PC-9 (cell line): Measurements from ENCODE around the gene ABCA1. TPM values are rescaled to one million over a fixed set of nuclear protein-coding genes. Genes with fewer than 3 reads are reported as not detected.

Source experiments
- BruUV-seq: library from RNA; stranded (reverse); fragments of 400-500 nt; replicated peaks from 2 replicates; lab custom pipeline; 2021; lab: Mats Ljungman, UMichigan
- CTCF ChIA-PET: fragments of 300-600 bp; sonication (Branson Sonifier 250); formaldehyde crosslinking; loops from one replicate; lab custom pipeline; 2022; ENCODE audit warnings: antibody characterized with exemption; lab: Charles Lee
- POLR2A ChIA-PET: fragments of 300-600 bp; sonication (Branson Sonifier 250); formaldehyde crosslinking; loops from one replicate; lab custom pipeline; 2022; ENCODE audit warnings: antibody characterized with exemption; ENCODE audit not compliant: unreplicated experiment; lab: Charles Lee
- DNase-seq, 2 experiments: peaks; one replicate each; pipeline versions ENCODE4 v3.0.0 to v3.0.0-alpha.2; 2015 to 2022; ENCODE audit warnings: mixed read lengths in 1 of 2
- H2AFZ ChIP-seq: fragments of 200-600 bp; sonication (generic); 2 replicates; pipeline ENCODE4 v1.8.1; 2017; ENCODE audit warnings: antibody characterized with exemption
- H3F3A ChIP-seq: fragments of 200-600 bp; sonication (generic); 2 replicates; pipeline ENCODE4 v1.8.1; 2017; ENCODE audit warnings: antibody characterized with exemption, mild to moderate bottlenecking, low read depth; ENCODE audit not compliant: insufficient read depth
- H3K27ac ChIP-seq: fragments of 200-600 bp; sonication (generic); 2 replicates; pipeline ENCODE4 v1.6.1; 2016; ENCODE audit warnings: mixed run types
- H3K27me3 ChIP-seq: fragments of 200-600 bp; sonication (generic); 2 replicates; pipeline ENCODE4 v1.6.1; 2016; ENCODE audit warnings: low read depth, mixed run types; ENCODE audit not compliant: insufficient read depth
- H3K36me3 ChIP-seq: fragments of 200-600 bp; sonication (generic); 2 replicates; pipeline ENCODE4 v1.6.1; 2016; ENCODE audit warnings: low read depth, mixed run types
- H3K4me1 ChIP-seq: fragments of 200-600 bp; sonication (generic); replicated peaks from 2 replicates; pipeline ENCODE4 v1.6.1; 2016; ENCODE audit warnings: mixed run types; ENCODE audit not compliant: insufficient read depth
- H3K4me2 ChIP-seq: fragments of 200-600 bp; sonication (generic); 2 replicates; pipeline ENCODE4 v1.6.1; 2017; ENCODE audit warnings: mixed run types
- H3K4me3 ChIP-seq: fragments of 200-600 bp; sonication (generic); 2 replicates; pipeline ENCODE4 v1.6.1; 2016; ENCODE audit warnings: mixed run types
- H3K79me2 ChIP-seq: fragments of 200-600 bp; sonication (generic); 2 replicates; pipeline ENCODE4 v1.6.1; 2017; ENCODE audit warnings: low read depth, mixed run types
- H3K9me2 ChIP-seq: fragments of 200-600 bp; sonication (generic); 2 replicates; pipeline ENCODE4 v1.8.1; 2017; ENCODE audit warnings: mild to moderate bottlenecking; ENCODE audit not compliant: insufficient read depth
- H3K9me3 ChIP-seq: fragments of 200-600 bp; sonication (generic); 2 replicates; pipeline ENCODE4 v1.8.1; 2016; ENCODE audit warnings: low read depth; ENCODE audit not compliant: insufficient read depth
- H4K20me1 ChIP-seq: fragments of 200-600 bp; sonication (generic); 2 replicates; pipeline ENCODE4 v1.8.1; 2017; ENCODE audit not compliant: insufficient read depth
- EZH2 ChIP-seq: fragments of 200-600 bp; sonication (generic); IDR thresholded peaks from 2 replicates; pipeline ENCODE4 v1.8.0; 2017; ENCODE audit warnings: antibody characterized with exemption, low read depth
- intact Hi-C: fragments of 100-400 bp; cut with micrococcal nuclease; formaldehyde crosslinking; loops from one replicate; pipeline ENCODE4 v1.10.0; 2022; ENCODE audit not compliant: unreplicated experiment
- total RNA-seq: library from RNA; stranded (reverse); gene quantifications from 2 replicates; pipeline ENCODE4 v1.2.3, GENCODE V29; 2021
- TF ChIP-seq, protein P1 (sequence below): fragments of 200-600 bp; sonication (generic); conservative IDR thresholded peaks from 2 replicates; pipeline ENCODE4 v1.6.1; 2017; ENCODE audit warnings: mixed run types, antibody characterized with exemption, mild to moderate bottlenecking, moderate library complexity

ABCA1 gene
- total RNA-seq, 1 experiment from 2014 or later = 38.3 TPM

DNA sequence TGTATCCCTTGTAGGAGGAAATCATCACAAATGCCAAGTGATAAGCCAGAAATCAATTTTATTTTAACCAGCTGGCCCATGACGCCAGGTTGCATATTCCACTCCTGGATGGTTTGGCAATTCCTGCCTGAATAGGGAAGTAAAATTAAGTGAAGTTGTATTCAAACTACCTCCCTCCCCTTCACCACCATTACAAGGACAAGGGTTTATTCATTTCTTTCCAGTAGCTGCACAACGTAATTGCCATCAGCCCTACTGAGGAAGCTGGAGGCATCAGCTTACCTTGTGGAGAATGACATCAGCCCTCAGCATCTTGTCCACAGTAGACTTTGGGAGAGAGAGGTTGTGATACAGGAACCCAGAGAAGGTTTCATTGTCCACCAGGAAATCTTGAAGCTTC lies 66.6 kb downstream of the ABCA1 start:
- H3K79me2 ChIP-seq = peaks cover 7% of the 10 kb centered on the region; the same call in 1 of the 2 replicates
- POLR2A ChIA-PET = no interaction called here
- H3K27ac ChIP-seq = no peak overlapping the region
- peaks cover 50% of the 10 kb centered on the region for H3K4me1 ChIP-seq
- H3K4me3 ChIP-seq = no peak overlapping the region
- no peak overlapping the region for H3K4me2 ChIP-seq
- no peaks in the 10 kb centered on the region for H3K9me2 ChIP-seq
- H3K27me3 ChIP-seq = no peaks in the 10 kb centered on the region
- no peaks in the 10 kb centered on the region for H4K20me1 ChIP-seq
- CTCF ChIA-PET = interaction anchor here (0.6 to 0.7 kb wide), 2 partner anchors 45 to 170 kb away, joined by 3 read pairs; no protein-coding TSS in a partner anchor
- H3K9me3 ChIP-seq = no peaks in the 10 kb centered on the region
- peaks cover 28% of the 10 kb centered on the region; the same call in 1 of the 2 replicates for H3K36me3 ChIP-seq
- TF ChIP-seq, protein P1, sequence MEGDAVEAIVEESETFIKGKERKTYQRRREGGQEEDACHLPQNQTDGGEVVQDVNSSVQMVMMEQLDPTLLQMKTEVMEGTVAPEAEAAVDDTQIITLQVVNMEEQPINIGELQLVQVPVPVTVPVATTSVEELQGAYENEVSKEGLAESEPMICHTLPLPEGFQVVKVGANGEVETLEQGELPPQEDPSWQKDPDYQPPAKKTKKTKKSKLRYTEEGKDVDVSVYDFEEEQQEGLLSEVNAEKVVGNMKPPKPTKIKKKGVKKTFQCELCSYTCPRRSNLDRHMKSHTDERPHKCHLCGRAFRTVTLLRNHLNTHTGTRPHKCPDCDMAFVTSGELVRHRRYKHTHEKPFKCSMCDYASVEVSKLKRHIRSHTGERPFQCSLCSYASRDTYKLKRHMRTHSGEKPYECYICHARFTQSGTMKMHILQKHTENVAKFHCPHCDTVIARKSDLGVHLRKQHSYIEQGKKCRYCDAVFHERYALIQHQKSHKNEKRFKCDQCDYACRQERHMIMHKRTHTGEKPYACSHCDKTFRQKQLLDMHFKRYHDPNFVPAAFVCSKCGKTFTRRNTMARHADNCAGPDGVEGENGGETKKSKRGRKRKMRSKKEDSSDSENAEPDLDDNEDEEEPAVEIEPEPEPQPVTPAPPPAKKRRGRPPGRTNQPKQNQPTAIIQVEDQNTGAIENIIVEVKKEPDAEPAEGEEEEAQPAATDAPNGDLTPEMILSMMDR = no peak
- no peak for TF ChIP-seq EZH2
- H3F3A ChIP-seq = peaks cover 37% of the 10 kb centered on the region
- BruUV-seq = no TSS peak
- H2AFZ ChIP-seq = no peak overlapping the region
- intact Hi-C loops = loop anchor here (5.0 to 10.0 kb wide), 2 partner anchors 113 to 201 kb away; no protein-coding TSS in a partner anchor
- no peak for DNase-seq

DNA sequence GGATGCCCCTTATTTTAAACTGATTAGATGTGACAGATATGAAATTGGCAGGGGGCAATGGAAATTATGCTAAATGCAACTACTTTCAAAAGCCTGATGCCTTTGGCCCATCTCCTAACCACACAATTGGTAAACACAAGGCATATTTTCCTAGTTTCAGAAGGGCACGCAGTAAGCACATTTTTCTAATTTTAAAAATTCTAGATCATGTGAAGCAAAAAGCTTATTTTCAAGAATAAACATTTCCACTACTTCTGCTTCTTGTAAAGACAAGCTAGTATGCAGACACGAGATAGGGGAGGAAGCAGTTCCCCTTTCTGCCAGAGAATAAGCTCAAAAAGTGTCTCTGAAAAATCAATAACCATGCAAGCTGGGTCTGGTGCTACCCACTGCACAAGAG lies 67.7 kb downstream of the ABCA1 start:
- Histone ChIP-seq H4K20me1 (no peaks in the 10 kb centered on the region), H3K36me3 (peaks cover 31% of the 10 kb centered on the region), H3K27me3 (no peaks in the 10 kb centered on the region), H3K9me2 (no peaks in the 10 kb centered on the region), H3K4me2 (no peak overlapping the region), H3K9me3 (no peaks in the 10 kb centered on the region), H3K79me2 (peaks cover 7% of the 10 kb centered on the region), H3F3A (peaks cover 48% of the 10 kb centered on the region), H2AFZ (no peak overlapping the region), H3K4me1 (peaks cover 57% of the 10 kb centered on the region), H3K4me3 (no peak overlapping the region), H3K27ac (no peak overlapping the region)
- DNase-seq = no peak
- BruUV-seq = no TSS peak
- intact Hi-C loops = loop anchor here (5.0 to 10.0 kb wide), 2 partner anchors 115 to 202 kb away; no protein-coding TSS in a partner anchor
- ChIA-PET POLR2A (interaction anchor here (0.7 kb wide), 1 partner anchor 402 kb away, joined by 8 read pairs; no protein-coding TSS in a partner anchor), CTCF (interaction anchor here (0.7 kb wide), 1 partner anchor 830 kb away, joined by 10 read pairs; no protein-coding TSS in a partner anchor)
- no peak for TF ChIP-seq EZH2
- TF ChIP-seq, protein P1 = no peak

DNA sequence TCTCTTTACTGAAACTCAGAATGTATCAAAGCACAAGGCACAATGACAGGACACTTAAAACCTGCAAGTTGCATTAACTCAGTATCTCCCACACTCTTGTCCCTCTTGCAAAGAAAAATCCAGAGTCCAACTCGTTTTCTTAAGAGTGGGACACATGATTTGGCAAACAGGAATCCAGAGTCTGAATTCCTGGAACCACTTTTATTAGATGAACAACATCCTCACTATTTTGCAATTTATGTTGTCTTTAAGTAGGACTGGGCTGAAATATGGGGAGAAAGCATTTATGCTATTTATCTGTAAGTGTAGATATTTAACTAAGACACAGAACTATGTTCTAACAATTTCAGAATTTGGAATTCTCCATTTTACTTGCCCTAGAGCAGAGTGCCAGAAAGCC lies 69.1 kb downstream of the ABCA1 start:
- peaks cover 36% of the 10 kb centered on the region for H3K36me3 ChIP-seq
- no peak overlapping the region for H3K27ac ChIP-seq
- no peak for TF ChIP-seq EZH2
- TF ChIP-seq, protein P1 = no peak
- no peaks in the 10 kb centered on the region for H3K9me2 ChIP-seq
- H3K4me2 ChIP-seq = no peak overlapping the region
- H3K4me3 ChIP-seq = no peak overlapping the region
- intact Hi-C loops = no loop called here
- CTCF ChIA-PET = no interaction called here
- POLR2A ChIA-PET = no interaction called here
- BruUV-seq = no TSS peak
- H3F3A ChIP-seq = peaks cover 62% of the 10 kb centered on the region
- H3K27me3 ChIP-seq = no peaks in the 10 kb centered on the region
- no peak overlapping the region for H2AFZ ChIP-seq
- no peaks in the 10 kb centered on the region for H3K9me3 ChIP-seq
- no peaks in the 10 kb centered on the region for H4K20me1 ChIP-seq
- peaks cover 61% of the 10 kb centered on the region for H3K4me1 ChIP-seq
- H3K79me2 ChIP-seq = peaks cover 14% of the 10 kb centered on the region
- no peak for DNase-seq
